OCI-LY7 (cell line): ENCODE measurements around the gene WWTR1.

Experiments
- CTCF ChIP-seq: fragments of 200-600 bp; sonication (generic); conservative IDR thresholded peaks from 2 replicates; pipeline ENCODE4 v1.5.1; 2014; ENCODE audit warnings: mild to moderate bottlenecking, antibody characterized with exemption, low read length, moderate library complexity, mixed read lengths
- EZH2phosphoT487 ChIP-seq: fragments of 200-600 bp; sonication (generic); IDR thresholded peaks from 2 replicates; pipeline ENCODE4 v1.6.1; 2018; ENCODE audit warnings: low read depth, borderline replicate concordance, mild to moderate bottlenecking, mixed run types, antibody characterized with exemption, low read length, moderate library complexity, mixed read lengths

GRCh38 chr3:149529099-149529498, 128.7 kb downstream of the WWTR1 start:
- TF ChIP-seq CTCF (no peak), EZH2phosphoT487 (no peak)
